Measurements from ENCODE around the gene SUSD6. TPM values are rescaled to one million over a fixed set of nuclear protein-coding genes. Genes with fewer than 3 reads are reported as not detected.

Gene SUSD6
- polyA plus RNA-seq, 2 of the 4 experiments (the other 2 are of a cell fraction), result 4.3 to 7.0 TPM

- H3K4me3 ChIP-seq, result no peak overlapping the region
- 75% methylated on average over 2 of the region's 2 CpGs for WGBS (ENCODE audit: missing lambda C conversion rate)
- ATAC-seq (no peak), FAIRE-seq (no peak), DNase-seq (ENCODE audit: low read depth in 1 of 2, low spot score in 1 of 2) (no peak)
- H3K9me3 ChIP-seq, result no peaks in the 10 kb centered on the region
- H3K4me2 ChIP-seq, result no peak overlapping the region
- POLR2A ChIA-PET, result interaction anchor here (1.0 kb wide), 1 partner anchor 12 kb away, joined by 3 read pairs; the partner anchor contains the start of gene SRSF5
- peaks cover 11% of the 10 kb centered on the region for H3K4me1 ChIP-seq
- no peak overlapping the region for H3K27ac ChIP-seq
- CTCF ChIA-PET, result interaction anchor here (0.6 to 1.2 kb wide), 3 partner anchors 28 to 169 kb away, joined by 3 to 4 read pairs (median 4); no protein-coding TSS in a partner anchor
- TF ChIP-seq KDM1A (IDR thresholded peaks at IDR 0.05; ENCODE audit: low read depth), result no peak
- no peak for TF ChIP-seq HES2 (IDR thresholded peaks at IDR 0.05)
- no peak for TF ChIP-seq NFE2L2 (conservative IDR thresholded peaks at IDR 0.05; ENCODE audit: low read length)
- no peak for TF ChIP-seq MAZ (IDR thresholded peaks at IDR 0.05; ENCODE audit: borderline replicate concordance, low read depth, low read length)
- no peak for TF ChIP-seq BHLHE40 (IDR thresholded peaks at IDR 0.05; ENCODE audit: low read depth, low read length)
- no peak for TF ChIP-seq MAFK (IDR thresholded peaks at IDR 0.05; ENCODE audit: partially characterized antibody)
These were observed 143.1 kb downstream of the SUSD6 start for GRCh38 chr14:69754487-69754886.

GRCh38 chr14:69755296-69755695, 143.9 kb downstream of the SUSD6 start:
- CTCF ChIA-PET, result no interaction called here
- no peak for TF ChIP-seq ELK1 (IDR thresholded peaks at IDR 0.05; ENCODE audit: low read depth, low read length)
- TF ChIP-seq USF2 (IDR thresholded peaks at IDR 0.05), result no peak
- TF ChIP-seq CHD2 (IDR thresholded peaks at IDR 0.05; ENCODE audit: low read length, partially characterized antibody), result no peak
- no peak for TF ChIP-seq FOSB (CRISPR knock-in tag; IDR thresholded peaks at IDR 0.05)
- TF ChIP-seq TFCP2L1 (CRISPR knock-in tag; IDR thresholded peaks at IDR 0.05), result no peak
- TF ChIP-seq E2F6 (IDR thresholded peaks at IDR 0.05; ENCODE audit: borderline replicate concordance, low read depth), result no peak
- TF ChIP-seq SREBF2 (IDR thresholded peaks at IDR 0.05), result no peak
- no peak for TF ChIP-seq RFX5 (IDR thresholded peaks at IDR 0.05)
- no peak for TF ChIP-seq EP300 (IDR thresholded peaks at IDR 0.05)
- TF ChIP-seq MYC (IDR thresholded peaks at IDR 0.05; ENCODE audit: borderline replicate concordance, low read length), result no peak
- TF ChIP-seq CHD4 (IDR thresholded peaks at IDR 0.05; ENCODE audit: borderline replicate concordance), result no peak
- TF ChIP-seq RARB (CRISPR knock-in tag; IDR thresholded peaks at IDR 0.05), result no peak
- no peak for TF ChIP-seq NR3C1 (IDR thresholded peaks at IDR 0.05)
- TF ChIP-seq BCL3 (IDR thresholded peaks at IDR 0.05), result no peak
- POLR2A ChIA-PET, result interaction anchor here (0.8 kb wide), 1 partner anchor 12 kb away, joined by 4 read pairs; the partner anchor contains the start of gene SRSF5
- no peak overlapping the region; a peak in 1 of 6 replicates for H3K27ac ChIP-seq
- H3K4me3 ChIP-seq, result no peak overlapping the region
- H3K9me3 ChIP-seq, result no peaks in the 10 kb centered on the region
- no peak overlapping the region for H3K4me2 ChIP-seq
- no peak for ATAC-seq
- H3K4me1 ChIP-seq, result peaks cover 3% of the 10 kb centered on the region
- no peak for FAIRE-seq
- no peak for DNase-seq (ENCODE audit: low read depth in 1 of 2, low spot score in 1 of 2)

- ChIA-PET CTCF (no interaction called here), POLR2A (interaction anchor here (0.8 kb wide), 1 partner anchor 11 kb away, joined by 4 read pairs; the partner anchor contains the start of gene SRSF5)
These were observed 144.4 kb downstream of the SUSD6 start for GRCh38 chr14:69755784-69756183.

More at GRCh38 chr14:69755784-69756183, 144.4 kb downstream of the SUSD6 start:
- H3K27ac ChIP-seq, result no peak overlapping the region; a peak in 1 of 6 replicates
- FAIRE-seq (no peak), ATAC-seq (no peak), DNase-seq (ENCODE audit: low read depth in 1 of 2, low spot score in 1 of 2) (no peak)
- no peak overlapping the region for H3K4me2 ChIP-seq
- H3K4me3 ChIP-seq, result no peak overlapping the region
- TF ChIP-seq ZNF302 (CRISPR knock-in tag; IDR thresholded peaks at IDR 0.05), result no peak
- no peak for TF ChIP-seq JUN (IDR thresholded peaks at IDR 0.05)
- TF ChIP-seq CBX2 (IDR thresholded peaks at IDR 0.05; ENCODE audit: borderline replicate concordance, low read depth), result no peak
- no peak for TF ChIP-seq MYC (IDR thresholded peaks at IDR 0.05; ENCODE audit: borderline replicate concordance, low read length)
- no peak for TF ChIP-seq NPAS2 (CRISPR knock-in tag; IDR thresholded peaks at IDR 0.05; ENCODE audit: borderline replicate concordance)
- WGBS (ENCODE audit: missing lambda C conversion rate), result 55% methylated on average over 2 of the region's 2 CpGs
- no peaks in the 10 kb centered on the region for H3K9me3 ChIP-seq
- no peaks in the 10 kb centered on the region for H3K4me1 ChIP-seq
